H7 (cell line): ENCODE measurements around the gene ZNF827. TPM values are rescaled to one million over a fixed set of nuclear protein-coding genes. Genes with fewer than 3 reads are reported as not detected.

Experiments
- DNase-seq: peaks from one replicate; pipeline ENCODE4 v3.0.0; 2012
- H3K27me3 ChIP-seq: 2 replicates; pipeline ENCODE4 v1.6.0; 2011; ENCODE audit warnings: mild to moderate bottlenecking, low read length; ENCODE audit not compliant: control insufficient read depth, insufficient read depth
- H3K36me3 ChIP-seq: replicated peaks from 2 replicates; pipeline ENCODE4 v1.5.1; 2011; ENCODE audit warnings: low read length; ENCODE audit not compliant: control insufficient read depth, insufficient read depth
- H3K4me3 ChIP-seq: 2 replicates; pipeline ENCODE4 v1.5.1; 2011; ENCODE audit warnings: low read depth, mild to moderate bottlenecking, control low read depth, low read length, moderate library complexity; ENCODE audit not compliant: insufficient read depth
- total RNA-seq: library from RNA; depleted of rRNA; stranded (reverse); fragments of >200 nt; shearing (Covaris generic); gene quantifications from 2 replicates; pipeline ENCODE4 v1.2.3, GENCODE V29; 2014

Gene ZNF827
- total RNA-seq, 1 experiment from 2014 or later: 6.2 TPM

DNA sequence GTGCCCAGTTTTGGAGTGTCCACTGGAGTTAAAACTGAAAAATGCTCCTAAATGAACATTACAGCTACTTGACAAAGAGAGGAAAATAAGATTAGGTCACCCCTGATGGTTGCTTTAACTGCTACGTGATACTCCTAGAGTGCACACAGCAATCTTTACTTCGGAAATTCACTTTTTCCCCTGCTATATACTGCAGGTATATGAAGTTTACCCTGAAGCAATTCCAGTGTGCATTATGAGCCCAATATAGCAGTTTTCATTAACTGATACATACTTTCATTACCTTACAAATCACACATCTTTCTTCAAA is 773 bp upstream of the ZNF827 start:
- no peak for DNase-seq
- Histone ChIP-seq H3K4me3 (no peak overlapping the region; the same call in 1 of the 2 replicates), H3K27me3 (no peaks in the 10 kb centered on the region), H3K36me3 (no peaks in the 10 kb centered on the region)

DNA sequence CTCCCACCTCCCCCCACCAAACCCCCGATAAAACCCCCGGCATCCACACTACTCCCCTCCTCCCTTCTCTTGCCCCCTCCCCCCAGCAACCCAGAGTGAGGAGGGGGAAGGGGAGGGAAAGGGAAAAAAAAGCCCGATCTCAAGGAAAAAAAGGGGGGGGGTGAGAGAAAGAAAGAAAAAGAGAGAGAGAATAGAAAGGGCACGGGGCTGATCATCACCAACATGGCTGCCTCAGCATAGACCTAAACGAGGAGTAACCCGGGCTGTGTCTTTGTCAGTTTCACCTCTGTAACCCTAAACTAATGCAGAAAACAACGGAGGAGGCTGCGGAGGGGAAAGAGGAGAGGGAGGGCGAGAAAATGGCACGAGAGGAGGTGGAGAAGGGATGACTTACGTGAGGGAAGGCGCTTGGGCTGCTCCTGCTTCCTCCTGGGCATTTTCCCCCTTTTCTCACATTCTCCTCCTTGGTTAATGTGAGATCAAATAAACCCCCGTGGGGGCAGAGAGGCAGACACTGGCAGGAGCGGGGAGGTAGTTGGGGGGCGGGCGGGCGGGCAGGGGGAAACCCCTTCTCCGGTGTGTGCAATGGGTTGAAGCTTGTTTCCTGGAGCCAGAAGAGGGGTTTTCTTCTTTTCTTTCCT is 532 bp downstream of the ZNF827 start:
- H3K36me3 ChIP-seq: no peaks in the 10 kb centered on the region
- DNase-seq: peak; percentile 81
- H3K4me3 ChIP-seq: peak overlapping the region; percentile 94
- H3K27me3 ChIP-seq: no peaks in the 10 kb centered on the region

DNA sequence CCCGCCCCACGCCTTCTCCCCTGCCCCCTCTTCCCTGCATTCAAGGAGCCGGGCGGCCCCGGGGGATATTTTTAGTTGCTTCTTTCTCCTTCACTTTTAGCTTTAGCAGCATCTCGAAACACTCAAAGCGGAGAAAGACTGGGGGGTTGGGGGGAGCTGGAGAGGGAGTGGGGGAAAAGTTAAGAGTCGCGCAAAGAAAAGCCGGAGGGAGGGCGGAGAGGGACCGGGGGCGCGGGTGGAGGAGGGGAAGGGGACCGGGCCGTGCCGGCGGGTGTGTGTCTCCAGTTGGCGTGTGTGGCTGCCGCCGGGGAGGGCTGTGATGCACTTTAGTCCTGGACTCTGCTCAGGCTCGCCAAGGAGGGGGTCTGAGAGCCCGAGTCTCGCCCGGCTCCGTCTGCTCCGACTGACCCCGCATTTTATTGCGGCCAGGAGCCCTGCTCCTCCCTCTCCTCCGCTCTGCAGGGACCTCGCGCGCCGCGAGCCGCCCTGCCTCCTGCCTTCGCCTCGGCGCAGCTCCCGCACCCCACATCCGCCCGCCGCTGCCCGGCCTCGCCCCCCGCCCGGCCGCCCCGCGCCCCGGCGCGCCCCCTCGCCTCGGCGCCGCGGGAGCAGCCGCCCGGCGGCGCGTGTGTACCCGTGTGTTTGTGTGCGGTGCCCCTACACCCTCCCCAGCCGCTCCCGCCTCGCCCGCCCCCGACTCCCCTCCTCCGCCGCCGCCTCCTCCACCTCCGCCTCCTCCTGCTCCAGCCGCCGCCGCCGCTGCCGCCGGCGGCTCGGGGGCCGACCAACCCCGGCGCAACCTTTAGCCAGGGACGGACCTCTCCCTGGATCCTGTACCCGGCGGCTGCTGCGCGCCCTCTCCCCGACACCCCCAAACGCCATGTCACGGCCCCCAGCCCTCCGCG is 1.4 kb downstream of the ZNF827 start:
- H3K4me3 ChIP-seq: peak overlapping the region; percentile 94

DNA sequence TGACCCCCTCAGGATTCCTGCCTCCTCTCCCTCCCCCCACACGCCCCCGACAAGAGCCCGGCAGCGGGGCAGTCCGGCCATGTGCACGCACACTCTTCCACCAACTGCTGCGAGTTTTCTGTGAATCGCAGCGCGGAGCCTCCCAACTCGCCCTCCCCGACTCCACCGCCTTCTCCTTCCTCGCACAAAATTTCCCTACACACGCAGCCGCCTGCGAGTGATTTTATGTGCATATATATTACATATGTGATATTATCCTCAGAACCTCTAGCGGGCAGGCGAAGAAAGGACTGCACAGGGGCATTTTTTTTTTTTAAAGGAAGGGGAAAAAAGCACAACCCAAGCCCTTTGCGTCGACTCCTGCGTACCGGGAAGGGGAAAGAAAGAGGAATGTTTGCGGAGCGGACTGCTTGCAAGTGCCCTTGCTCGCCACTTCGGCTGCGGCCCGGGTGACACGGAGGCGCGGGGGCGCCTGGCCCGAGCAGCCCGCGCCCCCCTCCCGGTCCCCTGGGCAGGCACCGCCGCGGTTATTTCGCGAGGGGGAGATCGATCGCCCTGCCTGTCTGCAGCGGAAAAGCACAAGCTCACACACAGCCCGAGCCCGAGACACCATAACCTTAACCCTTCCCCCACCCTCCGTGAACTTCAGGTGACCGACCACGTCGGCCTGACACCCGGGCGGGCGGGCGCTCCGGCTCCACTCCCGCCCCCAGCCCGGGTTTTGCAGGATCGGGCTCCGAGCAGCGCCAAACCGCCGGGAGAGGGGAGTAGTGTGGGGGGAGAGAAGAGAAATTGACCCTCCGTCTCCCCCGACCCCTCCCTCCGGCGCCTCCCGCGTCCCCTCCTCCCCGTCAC is 2.3 kb downstream of the ZNF827 start:
- no peaks in the 10 kb centered on the region for H3K36me3 ChIP-seq
- DNase-seq: peak; percentile 93
- no peaks in the 10 kb centered on the region for H3K27me3 ChIP-seq
- H3K4me3 ChIP-seq: peak overlapping the region; percentile 94

More for the DNA sequence above, 1.4 kb downstream of the ZNF827 start:
- peak; percentile 85 for DNase-seq
- Histone ChIP-seq H3K27me3 (no peaks in the 10 kb centered on the region), H3K36me3 (no peaks in the 10 kb centered on the region)

DNA sequence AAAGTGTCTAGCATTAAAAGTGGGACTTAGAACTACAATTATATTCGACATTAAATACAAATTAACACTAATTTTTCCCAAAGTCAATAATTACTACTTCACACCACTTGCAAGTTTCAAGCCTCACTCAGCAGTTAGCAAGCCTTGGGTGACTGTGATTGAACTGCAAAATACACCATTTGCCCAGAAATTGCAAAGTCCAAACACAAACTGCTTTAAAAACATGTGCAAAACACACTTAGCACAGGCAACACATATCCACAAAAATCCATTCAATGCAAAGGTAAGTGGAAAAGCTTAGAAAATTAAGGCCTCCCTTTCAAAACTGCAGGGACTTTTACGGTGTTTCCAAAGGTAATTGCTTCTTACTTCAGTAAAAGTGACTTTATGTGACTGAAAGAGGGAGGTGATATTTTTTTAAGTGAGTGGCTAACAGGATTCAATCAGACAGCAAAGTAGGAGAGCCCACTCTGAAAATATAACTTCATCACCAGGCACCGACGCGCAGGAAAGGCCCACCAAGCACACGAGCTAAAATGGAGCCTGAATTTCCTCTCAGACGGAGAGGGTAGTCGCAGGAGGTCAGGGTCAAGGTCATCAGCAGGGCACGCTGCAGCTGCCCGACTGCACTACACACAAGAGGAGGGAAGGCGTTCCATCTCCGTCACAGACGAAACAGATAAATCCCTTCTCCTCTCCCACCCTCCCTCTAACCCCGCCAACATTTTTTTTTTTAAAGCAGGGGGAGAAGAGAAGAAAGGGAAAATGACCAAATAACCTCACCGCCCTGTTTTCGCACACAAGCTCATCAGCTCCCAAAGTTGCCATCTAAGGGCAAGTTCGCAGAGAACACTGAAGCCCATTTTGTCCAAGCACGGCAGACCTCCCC is 3.1 kb downstream of the ZNF827 start:
- Histone ChIP-seq H3K4me3 (peak overlapping the region; percentile 94), H3K27me3 (no peaks in the 10 kb centered on the region)
- DNase-seq: peak; percentile 70

DNA sequence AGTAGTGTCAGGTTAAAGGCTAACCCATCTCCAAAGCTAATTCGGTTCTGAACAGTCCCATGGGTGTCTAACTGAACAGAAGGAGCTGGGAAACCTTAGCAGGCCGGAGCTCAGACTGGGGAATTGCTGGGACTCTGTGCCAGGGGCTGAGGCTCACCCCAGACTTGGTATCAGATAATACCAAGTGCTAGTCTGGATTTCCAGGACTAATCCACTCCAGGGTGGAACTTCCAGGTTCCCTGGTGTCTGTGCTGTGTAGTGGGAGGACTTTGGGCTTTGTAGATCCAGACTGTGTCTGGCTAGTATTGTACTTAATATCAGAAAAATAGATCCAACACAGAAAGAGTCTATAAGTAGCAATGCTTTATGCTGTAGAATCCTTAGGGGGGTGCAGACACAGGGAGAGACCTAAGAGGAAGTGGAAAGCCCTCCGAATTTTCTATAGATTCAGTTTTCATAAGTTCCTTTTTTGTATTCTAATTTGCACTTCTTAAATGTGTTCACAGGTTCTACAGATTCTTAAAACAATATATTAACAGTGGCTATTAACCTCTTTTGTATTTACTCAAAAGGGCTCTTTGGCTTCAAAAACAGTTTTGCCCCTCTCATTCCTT is 4.1 kb downstream of the ZNF827 start:
- no peak overlapping the region for H3K4me3 ChIP-seq

More for the DNA sequence above, 3.1 kb downstream of the ZNF827 start:
- no peaks in the 10 kb centered on the region for H3K36me3 ChIP-seq

DNA sequence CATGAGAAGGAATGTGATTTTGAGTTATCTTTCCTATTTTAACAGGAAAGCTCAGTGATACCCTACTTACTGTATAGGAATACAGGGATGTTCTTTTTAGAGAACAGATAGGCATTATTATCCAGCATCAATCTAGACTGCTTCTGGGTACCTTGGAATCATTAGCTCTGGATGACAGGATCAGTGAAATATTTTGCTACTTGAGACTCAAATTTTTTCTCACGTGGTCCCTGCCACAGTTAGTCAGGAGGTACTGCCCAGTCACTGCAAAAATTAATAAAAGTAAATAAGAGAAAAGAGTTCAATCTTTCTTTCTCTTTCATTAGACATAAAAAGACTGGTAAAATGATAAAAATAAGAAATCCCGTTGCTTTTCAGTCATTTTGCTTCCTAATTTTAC is 5.5 kb downstream of the ZNF827 start:
- Histone ChIP-seq H3K36me3 (no peaks in the 10 kb centered on the region), H3K27me3 (no peaks in the 10 kb centered on the region), H3K4me3 (no peak overlapping the region)
- no peak for DNase-seq

More for the DNA sequence above, 4.1 kb downstream of the ZNF827 start:
- DNase-seq: no peak
- H3K27me3 ChIP-seq: no peaks in the 10 kb centered on the region
- H3K36me3 ChIP-seq: no peaks in the 10 kb centered on the region

DNA sequence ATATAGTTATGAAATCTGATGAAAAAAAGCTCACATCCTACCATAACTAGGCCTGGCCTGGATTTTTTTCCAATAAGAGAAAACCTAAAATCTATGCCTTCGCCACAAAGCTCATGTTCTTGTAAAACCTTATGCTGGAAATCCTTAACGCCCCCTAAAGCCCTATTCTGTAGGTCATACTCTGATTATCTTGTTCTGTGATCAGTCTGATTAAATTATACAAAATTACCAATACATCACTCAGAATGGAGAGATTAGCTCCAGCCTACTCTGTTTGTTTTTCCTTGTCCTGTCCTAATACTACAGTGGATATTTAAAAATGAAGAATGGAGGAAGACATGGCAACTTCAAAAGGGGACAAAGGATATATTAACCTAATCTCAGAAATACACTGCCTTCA is 7.2 kb downstream of the ZNF827 start:
- no peaks in the 10 kb centered on the region for H3K27me3 ChIP-seq
- H3K36me3 ChIP-seq: no peaks in the 10 kb centered on the region
- no peak overlapping the region for H3K4me3 ChIP-seq
- no peak for DNase-seq

DNA sequence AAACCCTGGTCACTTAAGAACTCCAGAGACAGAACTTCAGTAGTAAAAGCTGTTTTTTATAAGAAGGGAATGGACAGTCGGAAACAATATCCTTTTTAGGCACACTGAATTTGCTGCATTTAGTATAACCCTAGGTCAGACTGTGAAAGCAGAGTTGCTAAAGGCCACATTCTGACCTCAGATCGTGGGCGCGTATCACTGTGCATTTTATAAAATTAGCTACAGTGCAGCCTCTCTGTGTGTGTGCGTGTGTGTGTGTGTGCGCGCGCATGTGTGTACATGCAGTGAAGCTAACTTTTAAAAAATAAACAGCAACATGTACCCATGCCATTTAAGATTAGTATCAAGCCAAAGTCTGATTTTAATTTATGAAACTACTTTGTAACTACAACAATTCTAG is 8.0 kb downstream of the ZNF827 start:
- Histone ChIP-seq H3K4me3 (no peak overlapping the region), H3K27me3 (no peaks in the 10 kb centered on the region), H3K36me3 (no peaks in the 10 kb centered on the region)
- no peak for DNase-seq

DNA sequence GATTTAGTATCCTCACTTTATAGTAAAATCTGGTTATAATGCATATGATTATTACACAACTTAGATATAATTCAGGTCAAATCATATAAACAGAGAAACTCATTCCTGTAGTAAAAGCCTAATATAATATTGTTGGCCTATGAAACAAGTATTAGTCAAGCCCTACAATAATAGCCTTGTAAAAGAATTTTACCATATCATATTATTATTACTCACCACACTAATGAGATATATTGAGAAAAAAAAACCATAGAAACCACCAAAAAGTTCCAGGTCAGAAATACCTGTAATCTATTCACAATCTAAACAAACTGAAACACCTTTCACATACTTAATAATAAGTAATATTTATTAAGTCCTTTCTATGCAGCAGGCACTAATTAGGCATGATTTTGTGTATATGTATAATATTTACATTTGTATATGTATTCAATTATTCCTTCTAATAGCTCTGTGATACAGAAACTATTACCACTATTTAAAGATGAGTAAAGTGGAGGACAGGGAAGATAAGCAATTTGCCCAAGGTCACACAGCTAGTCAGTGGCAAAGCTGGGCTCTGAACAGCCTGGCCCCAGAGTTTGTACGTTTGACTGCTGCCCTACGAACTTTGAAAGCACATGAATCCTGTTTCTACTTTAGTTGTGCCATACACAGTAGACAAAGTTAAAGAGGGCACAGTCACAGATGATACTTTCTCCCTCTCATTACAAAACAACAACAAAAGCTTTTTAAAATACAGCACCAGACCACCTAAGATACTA is 9.0 kb downstream of the ZNF827 start:
- H3K4me3 ChIP-seq: no peak overlapping the region
- no peaks in the 10 kb centered on the region for H3K36me3 ChIP-seq
- no peaks in the 10 kb centered on the region for H3K27me3 ChIP-seq
- no peak for DNase-seq

DNA sequence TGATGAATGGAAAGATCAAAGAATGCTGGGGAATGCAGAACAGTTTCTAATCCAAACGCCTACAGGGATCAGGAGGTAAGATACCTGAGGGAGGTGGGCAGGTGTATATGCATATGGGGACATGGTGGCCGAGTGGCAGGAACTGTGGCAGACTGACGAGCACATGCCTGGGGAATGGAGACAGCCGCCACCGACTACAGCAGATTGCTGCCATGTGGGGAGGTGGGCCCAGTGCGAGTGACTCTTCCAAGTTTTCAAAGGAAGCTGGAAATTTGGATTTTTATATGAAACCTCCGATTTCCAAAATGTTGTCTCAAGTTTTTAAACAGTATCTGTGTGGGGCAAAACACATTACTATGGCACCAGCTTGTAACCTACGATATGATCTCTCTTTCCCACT is 9.9 kb downstream of the ZNF827 start:
- no peak for DNase-seq
- Histone ChIP-seq H3K27me3 (no peaks in the 10 kb centered on the region), H3K4me3 (no peak overlapping the region), H3K36me3 (no peaks in the 10 kb centered on the region)

DNA sequence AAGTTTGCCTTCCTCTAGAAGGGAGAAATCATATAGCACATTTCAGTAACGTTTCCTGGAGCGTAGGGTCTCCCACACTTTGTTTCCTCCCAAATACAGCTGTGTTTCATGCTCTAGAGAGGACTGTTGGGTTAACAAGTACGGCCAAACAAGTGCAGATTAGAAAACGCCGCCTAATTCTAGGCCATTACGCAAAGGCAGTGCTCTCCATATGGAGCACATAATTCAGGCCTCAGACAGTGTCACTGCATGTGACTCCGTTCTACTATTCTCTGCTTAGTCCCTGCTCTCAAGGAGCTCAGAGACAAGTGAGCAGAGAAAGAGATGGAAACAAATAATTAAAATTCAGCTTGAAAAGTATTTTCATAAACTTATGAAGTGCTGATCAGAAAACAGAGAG is 11.6 kb downstream of the ZNF827 start:
- Histone ChIP-seq H3K27me3 (no peaks in the 10 kb centered on the region), H3K4me3 (no peak overlapping the region), H3K36me3 (no peaks in the 10 kb centered on the region)
- no peak for DNase-seq

DNA sequence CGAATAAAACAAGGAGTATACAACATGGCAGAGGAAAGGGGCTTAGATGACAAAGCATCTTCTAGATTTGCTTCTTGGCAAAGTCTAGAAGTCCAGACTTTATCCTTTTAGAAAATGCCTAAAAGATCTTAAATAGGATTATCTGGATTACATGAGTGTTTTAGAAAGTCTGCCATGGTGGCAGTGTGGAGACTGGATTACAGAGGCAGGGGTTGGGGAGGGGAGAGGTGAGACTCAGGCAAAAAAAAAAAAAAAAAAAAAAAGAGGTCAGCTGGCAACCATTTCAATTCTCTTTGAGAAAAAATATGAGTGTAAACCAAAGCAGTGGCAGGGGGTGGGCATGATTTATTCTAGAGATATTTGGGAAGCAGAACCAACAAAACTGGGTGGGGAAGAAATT is 17.4 kb downstream of the ZNF827 start:
- DNase-seq: no peak
- Histone ChIP-seq H3K4me3 (no peak overlapping the region), H3K36me3 (0 out of 2 replicates have a peak, but pooled peaks cover 1% of the 10 kb centered on the region), H3K27me3 (no peaks in the 10 kb centered on the region)
